GM06990 (cell line): Measurements from ENCODE around the gene POLR2E.

ENCODE experiments used
- DNase-seq: peaks from one replicate; pipeline ENCODE4 v3.0.0-alpha.2; 2011; ENCODE audit not compliant: insufficient read length; ENCODE audit errors: extremely low read depth
- H3K27me3 ChIP-seq: replicated peaks from 2 replicates; pipeline ENCODE4 v1.6.0; 2011; ENCODE audit warnings: low read length; ENCODE audit not compliant: control insufficient read depth, insufficient read depth
- H3K36me3 ChIP-seq: 2 replicates; pipeline ENCODE4 v1.5.1; 2011; ENCODE audit warnings: low read length; ENCODE audit not compliant: control insufficient read depth, insufficient read depth
- H3K4me3 ChIP-seq: replicated peaks from 2 replicates; pipeline ENCODE4 v1.5.1; 2011; ENCODE audit warnings: low read depth, mild to moderate bottlenecking, control low read depth, low read length
- TF ChIP-seq, protein P1 (sequence below): IDR thresholded peaks from 2 replicates; pipeline ENCODE4 v1.5.1; 2011; ENCODE audit warnings: low read length, control low read depth, mild to moderate bottlenecking, inconsistent platforms; ENCODE audit not compliant: insufficient read depth, poor library complexity, severe bottlenecking

POLR2E gene

DNA sequence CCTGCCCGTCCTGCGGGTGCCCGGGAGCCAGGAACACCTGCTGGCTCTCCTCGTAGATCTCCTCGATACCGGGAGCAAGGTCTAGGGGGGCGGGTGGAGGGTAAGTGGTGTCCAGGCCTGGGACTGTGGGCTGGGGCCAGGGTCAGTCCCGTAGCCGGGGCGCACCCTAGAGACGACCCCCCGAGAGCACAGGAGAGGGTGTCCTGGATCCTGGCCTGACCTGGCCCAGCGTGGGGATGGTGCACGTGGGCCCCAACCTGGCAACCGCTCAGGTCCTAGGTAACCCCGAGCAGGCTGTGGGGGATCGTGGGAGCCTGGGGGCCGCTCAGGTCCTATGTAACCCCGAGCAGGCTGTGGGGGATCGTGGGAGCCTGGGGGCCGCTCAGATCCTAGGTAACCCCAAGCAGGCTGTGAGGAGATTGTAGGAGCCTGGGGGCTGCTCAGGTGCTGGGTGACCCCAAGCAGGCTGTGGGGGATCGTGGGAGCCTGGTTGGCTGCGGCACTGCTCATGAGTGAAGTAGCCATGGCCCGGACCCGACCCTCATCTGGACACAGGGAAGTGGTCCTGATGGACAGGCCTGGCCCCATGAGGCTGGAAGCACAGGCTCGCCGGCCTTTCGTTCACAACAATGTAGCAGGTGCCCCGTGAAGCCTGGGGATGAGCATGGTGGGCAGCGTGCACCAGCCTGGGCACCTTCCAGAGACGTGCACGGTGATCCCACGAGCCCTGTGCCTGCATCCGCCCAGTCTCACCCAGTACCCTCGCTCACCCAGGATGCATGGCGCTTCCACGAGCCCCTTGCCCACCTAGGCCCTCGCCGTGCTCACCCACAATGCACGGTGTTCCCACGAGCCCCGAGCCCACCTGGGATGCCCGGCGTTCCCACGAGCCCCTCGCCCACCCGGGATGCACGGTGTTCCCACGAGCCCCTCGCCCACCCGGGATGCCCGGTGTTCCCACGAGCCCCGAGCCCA is 14.8 kb upstream of the POLR2E start:
- TF ChIP-seq, protein P1, sequence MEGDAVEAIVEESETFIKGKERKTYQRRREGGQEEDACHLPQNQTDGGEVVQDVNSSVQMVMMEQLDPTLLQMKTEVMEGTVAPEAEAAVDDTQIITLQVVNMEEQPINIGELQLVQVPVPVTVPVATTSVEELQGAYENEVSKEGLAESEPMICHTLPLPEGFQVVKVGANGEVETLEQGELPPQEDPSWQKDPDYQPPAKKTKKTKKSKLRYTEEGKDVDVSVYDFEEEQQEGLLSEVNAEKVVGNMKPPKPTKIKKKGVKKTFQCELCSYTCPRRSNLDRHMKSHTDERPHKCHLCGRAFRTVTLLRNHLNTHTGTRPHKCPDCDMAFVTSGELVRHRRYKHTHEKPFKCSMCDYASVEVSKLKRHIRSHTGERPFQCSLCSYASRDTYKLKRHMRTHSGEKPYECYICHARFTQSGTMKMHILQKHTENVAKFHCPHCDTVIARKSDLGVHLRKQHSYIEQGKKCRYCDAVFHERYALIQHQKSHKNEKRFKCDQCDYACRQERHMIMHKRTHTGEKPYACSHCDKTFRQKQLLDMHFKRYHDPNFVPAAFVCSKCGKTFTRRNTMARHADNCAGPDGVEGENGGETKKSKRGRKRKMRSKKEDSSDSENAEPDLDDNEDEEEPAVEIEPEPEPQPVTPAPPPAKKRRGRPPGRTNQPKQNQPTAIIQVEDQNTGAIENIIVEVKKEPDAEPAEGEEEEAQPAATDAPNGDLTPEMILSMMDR: no peak
- no peaks in the 10 kb centered on the region for H3K27me3 ChIP-seq
- H3K4me3 ChIP-seq: no peak overlapping the region
- H3K36me3 ChIP-seq: peaks cover 39% of the 10 kb centered on the region
- no peak for DNase-seq

DNA sequence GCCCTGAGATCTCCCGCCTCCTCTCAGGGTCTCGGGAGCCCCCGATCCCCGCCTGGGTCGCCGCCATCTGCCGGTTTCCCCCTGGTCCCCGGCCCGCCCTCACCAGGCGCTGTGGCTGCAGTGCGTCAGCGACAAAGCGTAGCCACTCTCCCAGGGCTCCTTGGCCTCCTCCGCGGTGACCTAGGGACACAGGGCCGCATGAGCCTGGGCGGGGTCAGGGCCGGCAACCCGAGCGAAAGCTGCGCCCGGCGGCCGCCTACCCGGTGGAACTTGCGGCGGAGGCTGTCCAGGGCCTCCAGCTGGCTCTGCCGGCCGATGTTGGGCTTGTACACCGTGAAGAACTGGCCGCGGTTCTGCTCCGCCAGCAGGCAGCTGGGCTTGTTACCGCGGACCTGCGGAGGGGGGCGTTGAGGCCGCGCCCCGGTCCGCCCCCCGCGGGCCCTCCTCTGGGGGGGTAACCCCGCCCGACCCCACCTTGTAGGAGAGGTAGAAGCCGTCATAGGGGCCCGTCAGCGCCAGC is 13.9 kb upstream of the POLR2E start:
- Histone ChIP-seq H3K4me3 (no peak overlapping the region), H3K36me3 (peaks cover 39% of the 10 kb centered on the region)

DNA sequence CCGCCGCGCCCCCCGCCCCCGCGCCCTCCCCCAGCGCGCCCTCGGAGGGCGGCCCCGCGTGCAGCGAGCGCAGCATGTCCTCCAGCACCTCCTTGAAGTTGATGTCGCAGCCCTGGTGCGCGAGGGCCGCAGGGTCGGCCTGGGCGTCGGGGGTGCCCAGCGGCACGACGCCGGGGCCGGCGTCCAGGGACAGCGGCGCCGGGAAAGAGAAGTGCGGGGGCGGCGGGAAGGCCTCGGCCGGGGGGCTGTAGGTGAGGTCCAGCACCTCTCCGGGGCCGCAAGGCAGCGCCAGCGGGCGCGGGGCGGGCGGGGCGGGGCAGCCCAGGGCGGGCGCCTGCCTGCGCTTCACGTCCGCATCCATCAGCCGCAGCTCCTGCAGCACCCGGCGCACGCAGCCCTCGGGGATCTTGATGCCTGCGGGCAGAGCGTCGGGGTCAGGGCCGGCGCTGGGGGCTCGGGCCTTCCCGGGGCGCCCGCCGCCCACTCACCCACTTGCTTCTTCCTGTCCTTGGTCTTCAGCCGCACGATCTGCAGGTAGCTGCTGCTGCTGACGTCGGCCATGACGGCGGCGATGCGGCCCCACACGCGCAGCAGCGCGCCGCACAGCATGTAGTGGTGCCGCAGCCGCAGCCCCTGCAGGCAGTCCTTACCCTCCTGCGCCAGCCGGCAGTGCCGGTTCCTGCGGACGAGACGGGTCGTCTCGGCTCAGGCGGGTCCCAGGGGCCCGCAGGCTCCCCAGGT is 13.3 kb upstream of the POLR2E start:
- peaks cover 35% of the 10 kb centered on the region for H3K36me3 ChIP-seq
- TF ChIP-seq, protein P1: no peak
- no peak for DNase-seq
- H3K27me3 ChIP-seq: no peaks in the 10 kb centered on the region
- H3K4me3 ChIP-seq: no peak overlapping the region

More for the DNA sequence above, 13.9 kb upstream of the POLR2E start:
- TF ChIP-seq, protein P1: no peak
- no peaks in the 10 kb centered on the region for H3K27me3 ChIP-seq
- DNase-seq: no peak

DNA sequence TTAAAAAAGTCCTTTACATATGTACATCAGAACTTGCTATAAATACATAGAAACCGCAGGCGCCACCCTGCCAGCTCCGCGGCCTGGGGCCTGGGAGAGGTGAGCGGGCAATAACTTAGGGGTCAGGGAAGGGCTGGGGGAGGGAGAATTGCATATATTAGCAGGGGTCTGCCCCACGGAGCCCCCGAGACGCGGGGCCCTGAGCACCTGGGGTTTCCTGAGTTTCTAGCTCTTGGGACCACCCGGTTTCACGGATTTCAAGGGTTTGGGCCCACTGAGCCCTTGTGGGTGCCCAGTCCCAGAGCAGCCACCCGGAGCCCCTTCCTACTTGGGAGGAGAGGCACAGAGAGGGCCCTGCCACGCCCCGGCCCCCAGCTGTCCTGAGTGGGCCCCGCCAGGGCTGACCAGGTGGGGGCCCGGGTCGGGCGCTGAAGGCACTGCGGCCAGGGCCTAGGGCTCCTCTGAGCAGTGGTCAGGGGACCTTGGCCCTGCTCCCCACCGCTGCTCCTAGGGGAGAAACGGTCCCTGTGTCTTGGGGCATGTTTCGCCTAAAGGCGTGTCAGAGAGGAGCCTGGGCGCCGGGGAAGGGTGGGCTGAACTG is 12.6 kb upstream of the POLR2E start:
- H3K36me3 ChIP-seq: peaks cover 34% of the 10 kb centered on the region
- no peak for DNase-seq

More for the DNA sequence above, 12.6 kb upstream of the POLR2E start:
- TF ChIP-seq, protein P1: no peak
- no peaks in the 10 kb centered on the region for H3K27me3 ChIP-seq
- no peak overlapping the region for H3K4me3 ChIP-seq
